Subcutaneous adipose tissue (tissue), 4 donors: ENCODE measurements around the gene FGF21. TPM values are rescaled to one million over a fixed set of nuclear protein-coding genes. Genes with fewer than 3 reads are reported as not detected.

ENCODE experiments used
- total RNA-seq, 4 donors: library from RNA; depleted of rRNA; stranded (reverse); fragments of >200 nt; gene quantifications; one replicate each; pipeline ENCODE4 v1.1.0, GENCODE V29; 2016
- TF ChIP-seq, protein P1 (sequence below): fragments of 450-650 bp; IDR thresholded peaks from one replicate; pipeline ENCODE4 v1.5.1; 2016; ENCODE audit warnings: low read depth, mild to moderate bottlenecking, control low read depth, antibody characterized with exemption, moderate library complexity

Gene FGF21
- total RNA-seq, 4 donors from 2014 or later, result not detected

DNA sequence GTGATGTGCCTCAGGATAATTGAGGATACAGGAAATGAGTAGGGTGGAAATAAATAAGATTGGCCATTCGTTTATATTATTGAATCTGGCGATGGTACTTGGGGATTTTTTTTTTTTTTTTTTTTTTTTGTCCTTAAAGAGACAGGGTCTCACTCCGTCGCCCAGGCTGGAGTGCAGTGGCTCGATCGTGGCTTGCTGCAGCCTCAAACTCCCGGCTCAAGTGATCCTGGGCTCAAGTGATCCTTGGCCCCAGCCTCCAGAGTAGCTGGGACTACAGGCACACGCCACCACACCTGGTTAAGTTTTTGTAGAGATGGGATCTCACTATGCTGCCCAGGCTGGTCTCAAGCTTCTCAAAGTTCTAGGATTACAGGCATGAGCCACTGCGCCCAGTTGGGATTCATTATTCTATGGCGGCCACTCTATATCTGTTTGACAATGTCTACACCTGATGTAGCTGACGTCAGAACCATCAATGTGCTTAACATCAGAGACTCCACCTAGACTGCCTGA, 33.1 kb upstream of the FGF21 start:
- TF ChIP-seq, protein P1, sequence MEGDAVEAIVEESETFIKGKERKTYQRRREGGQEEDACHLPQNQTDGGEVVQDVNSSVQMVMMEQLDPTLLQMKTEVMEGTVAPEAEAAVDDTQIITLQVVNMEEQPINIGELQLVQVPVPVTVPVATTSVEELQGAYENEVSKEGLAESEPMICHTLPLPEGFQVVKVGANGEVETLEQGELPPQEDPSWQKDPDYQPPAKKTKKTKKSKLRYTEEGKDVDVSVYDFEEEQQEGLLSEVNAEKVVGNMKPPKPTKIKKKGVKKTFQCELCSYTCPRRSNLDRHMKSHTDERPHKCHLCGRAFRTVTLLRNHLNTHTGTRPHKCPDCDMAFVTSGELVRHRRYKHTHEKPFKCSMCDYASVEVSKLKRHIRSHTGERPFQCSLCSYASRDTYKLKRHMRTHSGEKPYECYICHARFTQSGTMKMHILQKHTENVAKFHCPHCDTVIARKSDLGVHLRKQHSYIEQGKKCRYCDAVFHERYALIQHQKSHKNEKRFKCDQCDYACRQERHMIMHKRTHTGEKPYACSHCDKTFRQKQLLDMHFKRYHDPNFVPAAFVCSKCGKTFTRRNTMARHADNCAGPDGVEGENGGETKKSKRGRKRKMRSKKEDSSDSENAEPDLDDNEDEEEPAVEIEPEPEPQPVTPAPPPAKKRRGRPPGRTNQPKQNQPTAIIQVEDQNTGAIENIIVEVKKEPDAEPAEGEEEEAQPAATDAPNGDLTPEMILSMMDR, result no peak

DNA sequence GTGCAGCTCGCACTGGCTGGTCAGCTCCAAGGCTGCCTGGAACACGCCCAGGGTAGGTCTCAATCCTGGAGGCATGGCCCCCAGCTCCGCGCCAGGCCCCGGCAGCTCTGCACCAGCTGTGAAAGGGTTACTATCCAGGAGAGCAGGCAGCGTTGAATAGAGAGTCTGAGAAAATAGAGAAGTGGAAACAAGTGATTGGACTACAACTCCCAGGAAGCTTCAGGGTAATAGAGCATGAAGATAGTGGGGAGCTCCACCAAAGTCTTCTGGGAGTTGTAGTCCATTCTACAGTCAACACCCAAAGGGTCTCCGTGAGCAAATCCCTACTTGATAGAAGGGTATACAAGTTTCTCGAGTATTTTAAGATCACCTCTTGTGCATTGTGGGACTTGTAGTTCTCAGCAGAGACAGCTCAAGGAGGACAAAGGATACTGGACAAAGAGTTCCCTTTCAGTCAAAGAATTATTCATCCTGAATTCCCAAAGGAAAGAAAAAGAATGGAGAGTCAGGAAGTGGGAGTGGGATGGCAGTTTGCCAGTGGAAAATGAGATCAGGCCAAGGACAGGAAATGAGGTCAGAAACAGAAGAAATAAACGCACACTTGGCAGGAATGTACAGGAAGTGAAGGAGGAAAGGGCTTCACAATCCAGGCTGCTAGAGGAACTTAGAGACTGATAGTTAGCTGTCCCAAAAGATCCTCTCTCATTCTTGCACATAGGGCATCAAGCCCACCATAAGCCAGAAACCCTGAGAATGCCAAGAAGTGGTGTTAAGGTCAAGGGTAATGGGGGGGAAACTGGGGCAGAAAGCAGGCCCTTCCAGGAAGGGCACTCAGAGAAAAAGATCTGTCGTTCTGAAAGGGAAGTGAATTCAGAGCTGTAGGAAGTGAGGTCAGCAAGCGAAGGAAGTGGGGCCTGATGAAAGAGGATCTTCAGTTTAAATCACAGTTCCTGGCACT, 30.2 kb upstream of the FGF21 start:
- TF ChIP-seq, protein P1, result no peak

- TF ChIP-seq, protein P1, result no peak
These were observed 28.8 kb upstream of the FGF21 start for GRCh38 chr19:48726556-48726955.

GRCh38 chr19:48728911-48729664, 26.2 kb upstream of the FGF21 start:
- TF ChIP-seq, protein P1, result no peak

GRCh38 chr19:48731452-48731851, 23.9 kb upstream of the FGF21 start:
- TF ChIP-seq, protein P1, result no peak

DNA sequence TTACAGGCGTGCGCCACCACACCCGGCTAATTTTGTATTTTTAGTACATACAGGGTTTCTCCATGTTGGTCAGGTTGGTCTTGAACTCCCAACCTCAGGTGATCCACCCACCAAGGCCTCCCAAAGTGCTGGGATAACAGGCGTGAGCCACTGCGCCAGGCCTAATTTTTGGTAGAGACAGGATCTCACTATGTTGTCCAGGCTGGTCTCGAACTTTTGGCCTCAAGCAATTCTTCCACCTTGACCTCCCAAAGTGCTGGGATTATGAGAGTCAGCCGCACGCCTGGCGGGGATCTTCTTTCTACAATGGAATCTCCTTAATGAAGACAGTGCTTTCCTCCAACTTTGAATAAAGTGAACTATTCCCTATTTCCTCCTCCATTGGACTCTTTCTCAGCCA, 20.7 kb upstream of the FGF21 start:
- TF ChIP-seq, protein P1, result no peak
